B cell (primary cell): ENCODE data around the gene ZFAND6. TPM values are rescaled to one million over a fixed set of nuclear protein-coding genes. Genes with fewer than 3 reads are reported as not detected.

ENCODE experiments used
- ATAC-seq: fragments of 200-7000 bp; cut with Tn5 transposase; one replicate; pipeline ENCODE4 v1.10.0; 2021; ENCODE audit warnings: low read depth, mild to moderate bottlenecking, moderate number of reproducible peaks, moderate library complexity
- CTCF ChIA-PET: fragments of 350-600 bp; sonication (Branson Sonifier 250); formaldehyde crosslinking; loops from one replicate; lab custom pipeline; 2021; ENCODE audit warnings: antibody characterized with exemption, inconsistent platforms; lab: Charles Lee
- POLR2A ChIA-PET: fragments of 350-600 bp; sonication (Branson Sonifier 250); formaldehyde crosslinking; loops from one replicate; lab custom pipeline; 2021; ENCODE audit warnings: antibody characterized with exemption; lab: Charles Lee
- DNase-seq: peaks from one replicate; pipeline ENCODE4 v3.0.0; 2013
- H2AFZ ChIP-seq: 2 replicates; pipeline ENCODE4 v1.6.1; 2012; ENCODE audit warnings: mild to moderate bottlenecking, low read depth, low read length; ENCODE audit not compliant: insufficient read depth, poor library complexity, severe bottlenecking
- H3K27ac ChIP-seq, 2 donors: 1 replicate in 1 of 2; 2 replicates in 1 of 2; pipeline ENCODE4 v1.5.1; 2012 to 2013; ENCODE audit warnings: low read length in 2 of 2, mild to moderate bottlenecking in 2 of 2, moderate library complexity in 1 of 2
- H3K27me3 ChIP-seq, 4 experiments: fragments of 200-600 bp in 1 of 4; sonication (generic) in 1 of 4; replicated peaks in 1 of 4; 1 replicate in 2 of 4; 2 replicates in 2 of 4; pipeline versions ENCODE4 v1.6.1 to v1.7.0; 2013 to 2016; ENCODE audit warnings: low read length in 3 of 4, mild to moderate bottlenecking in 2 of 4, mixed read lengths in 1 of 4, moderate library complexity in 1 of 4; ENCODE audit not compliant: insufficient read depth in 4 of 4, control insufficient read depth in 3 of 4; ENCODE audit errors: control extremely low read depth in 1 of 4
- H3K36me3 ChIP-seq, 2 experiments: replicated peaks in 1 of 2; 1 replicate in 1 of 2; 2 replicates in 1 of 2; pipeline versions ENCODE4 v1.6.1 to v1.7.1; 2013; ENCODE audit warnings: low read length in 1 of 2; ENCODE audit not compliant: insufficient read depth in 2 of 2, control insufficient read depth in 1 of 2; ENCODE audit errors: control extremely low read depth in 1 of 2, extremely low read depth in 1 of 2
- H3K4me1 ChIP-seq, 2 donors: fragments of 200-600 bp in 1 of 2; sonication (generic) in 1 of 2; 1 replicate in 1 of 2; 2 replicates in 1 of 2; pipeline versions ENCODE4 v1.5.1 to v1.6.1; 2013 to 2017; ENCODE audit warnings: low read length in 2 of 2; ENCODE audit not compliant: control insufficient read depth in 2 of 2, insufficient read depth in 2 of 2
- H3K4me2 ChIP-seq: replicated peaks from 2 replicates; pipeline ENCODE3; 2012; ENCODE audit warnings: mild to moderate bottlenecking, low read depth, low read length; ENCODE audit not compliant: poor library complexity, severe bottlenecking
- H3K4me3 ChIP-seq, 5 experiments: fragments of 200-600 bp in 1 of 5; sonication (generic) in 1 of 5; 1 replicate in 3 of 5; 2 replicates in 2 of 5; pipeline versions ENCODE4 v1.5.1 to v1.7.0; 2011 to 2016; ENCODE audit warnings: low read length in 4 of 5, mild to moderate bottlenecking in 4 of 5, low read depth in 2 of 5, control low read depth in 1 of 5, moderate library complexity in 1 of 5; ENCODE audit not compliant: insufficient read depth in 1 of 5; ENCODE audit errors: control extremely low read depth in 1 of 5, extremely low read depth in 1 of 5
- H3K79me2 ChIP-seq: fragments of 200-600 bp; sonication (generic); one replicate; pipeline ENCODE4 v1.6.0; 2016; ENCODE audit warnings: low read length; ENCODE audit not compliant: control insufficient read depth, insufficient read depth
- H3K9ac ChIP-seq: fragments of 200-600 bp; sonication (generic); 2 replicates; pipeline ENCODE4 v1.6.1; 2017; ENCODE audit warnings: mild to moderate bottlenecking, low read length, moderate library complexity
- H3K9me3 ChIP-seq, 3 donors: one replicate each; pipeline versions ENCODE4 v1.6.1 to v1.7.1; 2013; ENCODE audit warnings: low read length in 2 of 3; ENCODE audit not compliant: control insufficient read depth in 2 of 3, insufficient read depth in 1 of 3; ENCODE audit errors: control extremely low read depth in 1 of 3
- H4K20me1 ChIP-seq: 2 replicates; pipeline ENCODE4 v1.6.0; 2012; ENCODE audit warnings: mild to moderate bottlenecking, low read length; ENCODE audit not compliant: insufficient read depth, control insufficient read depth, poor library complexity, severe bottlenecking
- H3K27ac Mint-ChIP-seq: one replicate; pipeline ENCODE4 v1.8.0; 2021; ENCODE audit warnings: mixed read lengths
- H3K27me3 Mint-ChIP-seq: one replicate; pipeline ENCODE4 v1.8.0; 2021; ENCODE audit warnings: mixed read lengths
- H3K4me1 Mint-ChIP-seq: one replicate; pipeline ENCODE4 v1.8.0; 2021; ENCODE audit warnings: mixed read lengths
- H3K4me3 Mint-ChIP-seq: one replicate; pipeline ENCODE4 v1.8.0; 2021; ENCODE audit warnings: mixed read lengths
- H3K9me3 Mint-ChIP-seq: one replicate; pipeline ENCODE4 v1.8.0; 2022; ENCODE audit warnings: mixed read lengths; ENCODE audit not compliant: insufficient read depth
- CTCF ChIP-seq: fragments of 200-600 bp; IDR thresholded peaks from one replicate; pipeline ENCODE4 v1.8.0; 2022; ENCODE audit warnings: antibody characterized with exemption, mild to moderate bottlenecking
- EZH2 ChIP-seq: IDR thresholded peaks from 2 replicates; pipeline ENCODE4 v1.6.1; 2012; ENCODE audit warnings: borderline replicate concordance, low read depth, mild to moderate bottlenecking, moderate library complexity, low read length; ENCODE audit not compliant: insufficient read depth, poor library complexity, severe bottlenecking
- WGBS: methylation state at CpG from one replicate; pipeline ENCODE4 v1.1.5; 2013; ENCODE audit warnings: missing lambda C conversion rate; ENCODE audit not compliant: insufficient coverage; 5-methylcytosine and 5-hydroxymethylcytosine counted together
- intact Hi-C: fragments of 100-400 bp; cut with micrococcal nuclease; formaldehyde crosslinking; loops from one replicate; pipeline ENCODE4 v1.10.0; 2022
- polyA plus RNA-seq: library from polyadenylated mRNA; depleted of rRNA; stranded (reverse); fragments of >200 nt; gene quantifications from 2 replicates; pipeline ENCODE4 v1.2.3, GENCODE V29; 2012
- total RNA-seq, 2 donors: library from RNA; stranded (reverse); fragments of 120-200 nt in 1 of 2; gene quantifications; 1 replicate in 1 of 2; 2 replicates in 1 of 2; pipeline versions ENCODE4 v1.2.3 to v1.2.4, GENCODE V29; 2013 to 2022

The ZFAND6 gene
- total and polyA plus RNA-seq, 2 donors (not counting 1 experiment from before 2014, with no cell fraction given) = 60.6 to 144 TPM

GRCh38 chr15:80031841-80032240, 27.6 kb upstream of the ZFAND6 start:
- Mint-ChIP-seq H3K27ac (peak overlapping the region; percentile 80), H3K27me3 (no peaks in the 10 kb centered on the region), H3K4me1 (peaks cover 44% of the 10 kb centered on the region), H3K4me3 (peak overlapping the region; percentile 71), H3K9me3 (peaks cover 3% of the 10 kb centered on the region)
- H3K9ac ChIP-seq = no peak overlapping the region
- WGBS = 33% methylated on average over 1 of the region's 3 CpGs
- peaks cover 28 to 37% of the 10 kb centered on the region in 2 donors for H3K4me1 ChIP-seq
- H3K4me2 ChIP-seq = peak overlapping the region; percentile 24
- H3K9me3 ChIP-seq = no peaks in the 10 kb centered on the region
- no peak overlapping the region for H3K4me3 ChIP-seq
- CTCF ChIA-PET = interaction anchor here (1.0 to 2.3 kb wide), 4 partner anchors 14 to 112 kb away, joined by 3 to 8 read pairs (median 4); partner anchors contain the start of gene ZFAND6
- DNase-seq = no peak
- intact Hi-C loops = no loop called here
- H4K20me1 ChIP-seq = no peaks in the 10 kb centered on the region
- POLR2A ChIA-PET = interaction anchor here (0.7 to 2.8 kb wide), 3 partner anchors 9 to 21 kb away, joined by 3 to 10 read pairs (median 6); no protein-coding TSS in a partner anchor
- H3K27me3 ChIP-seq = no peaks in the 10 kb centered on the region
- TF ChIP-seq EZH2 (no peak), CTCF (no peak)
- no peak overlapping the region for H2AFZ ChIP-seq
- H3K27ac ChIP-seq = no peak overlapping the region
- H3K79me2 ChIP-seq = no peaks in the 10 kb centered on the region
- ATAC-seq = peak; percentile 59
- H3K36me3 ChIP-seq = no peaks in the 10 kb centered on the region

GRCh38 chr15:80034629-80035028, 24.8 kb upstream of the ZFAND6 start:
- 69% methylated on average over 2 of the region's 3 CpGs for WGBS
- Histone ChIP-seq H3K4me2 (no peak overlapping the region), H3K27me3 (no peaks in the 10 kb centered on the region), H3K27ac (no peak overlapping the region), H3K9ac (no peak overlapping the region), H3K36me3 (no peaks in the 10 kb centered on the region), H3K9me3 (peaks cover 0 to 3% (median 0%) of the 10 kb centered on the region in 3 donors), H3K79me2 (no peaks in the 10 kb centered on the region), H2AFZ (no peak overlapping the region), H3K4me3 (no peak overlapping the region), H4K20me1 (no peaks in the 10 kb centered on the region), H3K4me1 (peaks cover 28 to 37% of the 10 kb centered on the region in 2 donors)
- TF ChIP-seq EZH2 (no peak), CTCF (no peak)
- ChIA-PET POLR2A (interaction anchor here (0.6 kb wide), 1 partner anchor 9 kb away, joined by 5 read pairs; no protein-coding TSS in a partner anchor), CTCF (interaction anchor here (1.1 to 1.3 kb wide), 2 partner anchors 17 to 42 kb away, joined by 3 to 5 read pairs; no protein-coding TSS in a partner anchor)
- H3K27me3 Mint-ChIP-seq = no peaks in the 10 kb centered on the region
- ATAC-seq (peak; percentile 26), DNase-seq (no peak)
- peaks cover 3% of the 10 kb centered on the region for H3K9me3 Mint-ChIP-seq
- H3K4me1 Mint-ChIP-seq = peaks cover 44% of the 10 kb centered on the region
- H3K27ac Mint-ChIP-seq = peak overlapping the region; percentile 62
- intact Hi-C loops = no loop called here
- H3K4me3 Mint-ChIP-seq = peak overlapping the region; percentile 15
